Fibroblast of lung (primary cell): ENCODE results near the gene WDSUB1. TPM values are rescaled to one million over a fixed set of nuclear protein-coding genes. Genes with fewer than 3 reads are reported as not detected.

ENCODE experiments used
- DNase-seq, 2 donors: peaks; one replicate each; pipeline versions ENCODE4 v3.0.0 to v3.0.0-alpha.2; 2010; ENCODE audit warnings: low read depth in 2 of 2
- H2AFZ ChIP-seq: 2 replicates; pipeline ENCODE4 v1.5.1; 2012; ENCODE audit warnings: low read length, control low read depth, inconsistent platforms
- H3K27ac ChIP-seq: 2 replicates; pipeline ENCODE4 v1.5.1; 2011; ENCODE audit warnings: low read length, control low read depth; ENCODE audit not compliant: insufficient read depth
- H3K27me3 ChIP-seq: 2 replicates; pipeline ENCODE4 v1.5.1; 2011; ENCODE audit warnings: mild to moderate bottlenecking, low read length; ENCODE audit not compliant: control insufficient read depth, insufficient read depth
- H3K36me3 ChIP-seq: 2 replicates; pipeline ENCODE4 v1.5.1; 2011; ENCODE audit warnings: low read length; ENCODE audit not compliant: control insufficient read depth, insufficient read depth
- H3K4me1 ChIP-seq: 2 replicates; pipeline ENCODE4 v1.5.1; 2011; ENCODE audit warnings: low read length; ENCODE audit not compliant: control insufficient read depth, insufficient read depth; ENCODE audit errors: extremely low read depth
- H3K4me2 ChIP-seq: 2 replicates; pipeline ENCODE4 v1.5.1; 2011; ENCODE audit warnings: low read length, control low read depth; ENCODE audit not compliant: insufficient read depth; ENCODE audit errors: extremely low read depth
- H3K4me3 ChIP-seq, 4 experiments: fragments of 200-600 bp in 1 of 4; sonication (generic) in 1 of 4; replicated peaks in 1 of 4; 2 replicates each; pipeline ENCODE4 v1.5.1; 2011 to 2016; ENCODE audit warnings: low read length in 4 of 4, low read depth in 3 of 4, mild to moderate bottlenecking in 3 of 4, control low read depth in 2 of 4, inconsistent platforms in 1 of 4, mixed read lengths in 1 of 4; ENCODE audit not compliant: insufficient read depth in 1 of 4; ENCODE audit errors: control extremely low read depth in 1 of 4
- H3K79me2 ChIP-seq: 2 replicates; pipeline ENCODE4 v1.5.1; 2012; ENCODE audit warnings: mild to moderate bottlenecking, low read length, inconsistent platforms; ENCODE audit not compliant: control insufficient read depth, insufficient read depth
- H3K9ac ChIP-seq: 2 replicates; pipeline ENCODE4 v1.5.1; 2011; ENCODE audit warnings: mild to moderate bottlenecking, low read length, control low read depth; ENCODE audit not compliant: insufficient read depth
- H3K9me3 ChIP-seq: 2 replicates; pipeline ENCODE4 v1.5.1; 2012; ENCODE audit warnings: low read depth, low read length; ENCODE audit not compliant: control insufficient read depth, insufficient read depth
- H4K20me1 ChIP-seq: 2 replicates; pipeline ENCODE4 v1.5.1; 2011; ENCODE audit warnings: low read length; ENCODE audit not compliant: control insufficient read depth, insufficient read depth; ENCODE audit errors: extremely low read depth
- EZH2 ChIP-seq: IDR thresholded peaks from 2 replicates; pipeline ENCODE4 v1.5.1; 2012; ENCODE audit warnings: low read length, control low read depth, mild to moderate bottlenecking; ENCODE audit errors: missing control alignments
- polyA plus RNA-seq, 2 donors: library from polyadenylated mRNA; depleted of rRNA in 1 of 2; stranded (reverse) in 1 of 2; unstranded in 1 of 2; fragments of >200 nt; gene quantifications; 2 replicates each; pipeline ENCODE4 v1.2.1, GENCODE V29; 2011 to 2012; ENCODE audit warnings: missing spikeins in 1 of 2
- total RNA-seq: library from RNA; depleted of rRNA; stranded (reverse); fragments of >200 nt; gene quantifications from 2 replicates; pipeline ENCODE4 v1.2.1, GENCODE V29; 2014
- TF ChIP-seq, protein P1 (sequence below), 2 donors: IDR thresholded peaks in 1 of 2; conservative IDR thresholded peaks in 1 of 2; 1 replicate in 1 of 2; 2 replicates in 1 of 2; pipeline ENCODE4 v1.5.1; 2011 to 2012; ENCODE audit warnings: low read length in 2 of 2, control low read depth in 1 of 2, inconsistent platforms in 1 of 2, low read depth in 1 of 2, mild to moderate bottlenecking in 1 of 2

WDSUB1 gene
- total and polyA plus RNA-seq, 2 donors (not counting 1 experiment from before 2014, with no cell fraction given) = 7.5 to 18.3 TPM

DNA sequence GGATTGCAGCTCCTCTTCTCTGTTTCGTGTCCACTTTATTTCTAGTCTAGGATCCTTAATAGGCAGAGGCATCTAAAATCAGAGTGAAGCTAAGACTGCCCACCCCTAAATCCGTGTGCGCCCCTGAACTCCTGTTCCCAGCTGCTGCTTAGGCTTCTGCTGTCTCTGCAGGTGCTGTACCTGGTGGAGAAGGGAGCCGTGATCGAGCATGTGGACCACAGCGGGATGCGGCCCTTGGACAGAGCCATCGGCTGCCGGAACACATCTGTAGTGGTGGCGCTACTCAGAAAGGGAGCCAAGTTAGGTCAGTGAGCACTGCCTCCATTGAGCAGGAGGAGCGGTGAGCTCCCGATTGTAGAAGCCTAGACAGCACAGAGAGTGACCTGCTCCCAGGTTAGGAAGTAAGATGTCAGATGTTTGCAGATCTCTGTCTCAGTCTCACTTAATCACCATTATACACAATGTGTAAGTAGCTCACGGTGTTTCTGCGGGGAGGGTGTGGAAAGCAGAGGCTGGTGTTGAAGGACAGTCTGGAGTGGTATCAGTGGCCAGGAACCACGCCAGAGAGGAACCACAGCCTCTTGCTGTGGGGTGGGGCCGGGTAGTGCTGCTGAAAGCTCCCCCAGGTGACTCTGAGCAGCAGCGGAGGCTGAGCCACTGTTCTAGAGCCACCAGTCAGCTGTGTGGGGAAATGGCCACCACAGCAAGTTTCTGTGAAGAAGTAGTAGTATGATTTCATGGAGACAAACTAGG, 62.3 kb downstream of the WDSUB1 start:
- Histone ChIP-seq H3K9ac (no peak overlapping the region), H3K4me3 (no peak overlapping the region), H3K9me3 (no peaks in the 10 kb centered on the region), H3K27me3 (no peaks in the 10 kb centered on the region), H3K27ac (no peak overlapping the region), H3K4me2 (no peak overlapping the region), H3K4me1 (no peaks in the 10 kb centered on the region), H2AFZ (no peak overlapping the region), H3K79me2 (no peaks in the 10 kb centered on the region), H3K36me3 (peaks cover 9% of the 10 kb centered on the region), H4K20me1 (no peaks in the 10 kb centered on the region)
- no peak for DNase-seq
- no peak for TF ChIP-seq EZH2
- TF ChIP-seq, protein P1, sequence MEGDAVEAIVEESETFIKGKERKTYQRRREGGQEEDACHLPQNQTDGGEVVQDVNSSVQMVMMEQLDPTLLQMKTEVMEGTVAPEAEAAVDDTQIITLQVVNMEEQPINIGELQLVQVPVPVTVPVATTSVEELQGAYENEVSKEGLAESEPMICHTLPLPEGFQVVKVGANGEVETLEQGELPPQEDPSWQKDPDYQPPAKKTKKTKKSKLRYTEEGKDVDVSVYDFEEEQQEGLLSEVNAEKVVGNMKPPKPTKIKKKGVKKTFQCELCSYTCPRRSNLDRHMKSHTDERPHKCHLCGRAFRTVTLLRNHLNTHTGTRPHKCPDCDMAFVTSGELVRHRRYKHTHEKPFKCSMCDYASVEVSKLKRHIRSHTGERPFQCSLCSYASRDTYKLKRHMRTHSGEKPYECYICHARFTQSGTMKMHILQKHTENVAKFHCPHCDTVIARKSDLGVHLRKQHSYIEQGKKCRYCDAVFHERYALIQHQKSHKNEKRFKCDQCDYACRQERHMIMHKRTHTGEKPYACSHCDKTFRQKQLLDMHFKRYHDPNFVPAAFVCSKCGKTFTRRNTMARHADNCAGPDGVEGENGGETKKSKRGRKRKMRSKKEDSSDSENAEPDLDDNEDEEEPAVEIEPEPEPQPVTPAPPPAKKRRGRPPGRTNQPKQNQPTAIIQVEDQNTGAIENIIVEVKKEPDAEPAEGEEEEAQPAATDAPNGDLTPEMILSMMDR (conservative IDR thresholded peaks at IDR 0.05 in 1 of 2, IDR thresholded peaks at IDR 0.05 in 1 of 2; ENCODE audit: low read depth in 1 of 2, low read length in 2 of 2) = no peak

- Histone ChIP-seq H2AFZ (no peak overlapping the region), H3K36me3 (peaks cover 19% of the 10 kb centered on the region)
Measured at GRCh38 chr2:159219394-159219998, 67.0 kb downstream of the WDSUB1 start.

GRCh38 chr2:159218389-159218788, 68.1 kb downstream of the WDSUB1 start:
- TF ChIP-seq, protein P1 (conservative IDR thresholded peaks at IDR 0.05 in 1 of 2, IDR thresholded peaks at IDR 0.05 in 1 of 2; ENCODE audit: low read depth in 1 of 2, low read length in 2 of 2) = no peak
- no peak for TF ChIP-seq EZH2
- H3K9ac ChIP-seq = no peak overlapping the region
- no peak overlapping the region for H3K4me2 ChIP-seq
- no peak for DNase-seq
- no peaks in the 10 kb centered on the region for H3K4me1 ChIP-seq
- no peaks in the 10 kb centered on the region for H3K79me2 ChIP-seq
- no peaks in the 10 kb centered on the region for H3K9me3 ChIP-seq
- no peak overlapping the region for H3K4me3 ChIP-seq
- H3K27me3 ChIP-seq = no peaks in the 10 kb centered on the region
- no peak overlapping the region for H2AFZ ChIP-seq
- H3K27ac ChIP-seq = no peak overlapping the region
- no peaks in the 10 kb centered on the region for H4K20me1 ChIP-seq
- H3K36me3 ChIP-seq = peaks cover 19% of the 10 kb centered on the region

More at GRCh38 chr2:159219394-159219998, 67.0 kb downstream of the WDSUB1 start:
- Histone ChIP-seq H3K79me2 (no peaks in the 10 kb centered on the region), H3K4me3 (no peak overlapping the region), H4K20me1 (no peaks in the 10 kb centered on the region), H3K9ac (no peak overlapping the region), H3K9me3 (no peaks in the 10 kb centered on the region), H3K4me1 (no peaks in the 10 kb centered on the region), H3K27ac (no peak overlapping the region), H3K27me3 (no peaks in the 10 kb centered on the region), H3K4me2 (no peak overlapping the region)
- DNase-seq = no peak
- TF ChIP-seq, protein P1 (conservative IDR thresholded peaks at IDR 0.05 in 1 of 2, IDR thresholded peaks at IDR 0.05 in 1 of 2; ENCODE audit: low read depth in 1 of 2, low read length in 2 of 2) = no peak
- TF ChIP-seq EZH2 = no peak
